ENCODE measurements around the gene TMEM225B. TPM values are rescaled to one million over a fixed set of nuclear protein-coding genes. Genes with fewer than 3 reads are reported as not detected.

Gene TMEM225B
- total RNA-seq, 1 donor: 0.72 TPM

- DNase-seq (ENCODE audit: insufficient read length, low spot score, missing footprints): no peak
- no peaks in the 10 kb centered on the region for H3K4me1 ChIP-seq (ENCODE audit: insufficient read depth, low read length)
- no peaks in the 10 kb centered on the region for H3K27me3 ChIP-seq (ENCODE audit: insufficient read depth, low read length)
- H4K20me1 ChIP-seq (ENCODE audit: insufficient read depth, low read length): no peaks in the 10 kb centered on the region
- H3K9me3 ChIP-seq (ENCODE audit: low read depth, low read length): no peaks in the 10 kb centered on the region
- no peak overlapping the region for H3K4me2 ChIP-seq (ENCODE audit: insufficient read depth, low read length)
- no peaks in the 10 kb centered on the region for H3K36me3 ChIP-seq (ENCODE audit: insufficient read depth, low read length)
- no peak overlapping the region for H3K4me3 ChIP-seq (ENCODE audit: insufficient read depth, low read length)
- no peaks in the 10 kb centered on the region for H3K79me2 ChIP-seq (ENCODE audit: insufficient read depth, low read length)
- TF ChIP-seq, protein P1, sequence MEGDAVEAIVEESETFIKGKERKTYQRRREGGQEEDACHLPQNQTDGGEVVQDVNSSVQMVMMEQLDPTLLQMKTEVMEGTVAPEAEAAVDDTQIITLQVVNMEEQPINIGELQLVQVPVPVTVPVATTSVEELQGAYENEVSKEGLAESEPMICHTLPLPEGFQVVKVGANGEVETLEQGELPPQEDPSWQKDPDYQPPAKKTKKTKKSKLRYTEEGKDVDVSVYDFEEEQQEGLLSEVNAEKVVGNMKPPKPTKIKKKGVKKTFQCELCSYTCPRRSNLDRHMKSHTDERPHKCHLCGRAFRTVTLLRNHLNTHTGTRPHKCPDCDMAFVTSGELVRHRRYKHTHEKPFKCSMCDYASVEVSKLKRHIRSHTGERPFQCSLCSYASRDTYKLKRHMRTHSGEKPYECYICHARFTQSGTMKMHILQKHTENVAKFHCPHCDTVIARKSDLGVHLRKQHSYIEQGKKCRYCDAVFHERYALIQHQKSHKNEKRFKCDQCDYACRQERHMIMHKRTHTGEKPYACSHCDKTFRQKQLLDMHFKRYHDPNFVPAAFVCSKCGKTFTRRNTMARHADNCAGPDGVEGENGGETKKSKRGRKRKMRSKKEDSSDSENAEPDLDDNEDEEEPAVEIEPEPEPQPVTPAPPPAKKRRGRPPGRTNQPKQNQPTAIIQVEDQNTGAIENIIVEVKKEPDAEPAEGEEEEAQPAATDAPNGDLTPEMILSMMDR (IDR thresholded peaks at IDR 0.05; ENCODE audit: extremely low read depth, low read depth, low read length): no peak
- no peak overlapping the region for H3K27ac ChIP-seq (ENCODE audit: low read depth, low read length)
- H2AFZ ChIP-seq (ENCODE audit: low read length): no peak overlapping the region
Measured at GRCh38 chr7:99596408-99596955, 1.6 kb upstream of the TMEM225B start.

GRCh38 chr7:99599836-99600235, 1.8 kb downstream of the TMEM225B start:
- Histone ChIP-seq H3K4me1 (ENCODE audit: insufficient read depth, low read length) (no peaks in the 10 kb centered on the region), H3K4me3 (ENCODE audit: insufficient read depth, low read length) (no peak overlapping the region), H3K4me2 (ENCODE audit: insufficient read depth, low read length) (no peak overlapping the region), H4K20me1 (ENCODE audit: insufficient read depth, low read length) (no peaks in the 10 kb centered on the region), H3K9me3 (ENCODE audit: low read depth, low read length) (no peaks in the 10 kb centered on the region), H3K36me3 (ENCODE audit: insufficient read depth, low read length) (no peaks in the 10 kb centered on the region), H2AFZ (ENCODE audit: low read length) (no peak overlapping the region), H3K79me2 (ENCODE audit: insufficient read depth, low read length) (no peaks in the 10 kb centered on the region), H3K27ac (ENCODE audit: low read depth, low read length) (no peak overlapping the region), H3K27me3 (ENCODE audit: insufficient read depth, low read length) (no peaks in the 10 kb centered on the region)
- TF ChIP-seq, protein P1 (IDR thresholded peaks at IDR 0.05; ENCODE audit: extremely low read depth, low read depth, low read length): no peak
- DNase-seq (ENCODE audit: insufficient read length, low spot score, missing footprints): no peak

DNA sequence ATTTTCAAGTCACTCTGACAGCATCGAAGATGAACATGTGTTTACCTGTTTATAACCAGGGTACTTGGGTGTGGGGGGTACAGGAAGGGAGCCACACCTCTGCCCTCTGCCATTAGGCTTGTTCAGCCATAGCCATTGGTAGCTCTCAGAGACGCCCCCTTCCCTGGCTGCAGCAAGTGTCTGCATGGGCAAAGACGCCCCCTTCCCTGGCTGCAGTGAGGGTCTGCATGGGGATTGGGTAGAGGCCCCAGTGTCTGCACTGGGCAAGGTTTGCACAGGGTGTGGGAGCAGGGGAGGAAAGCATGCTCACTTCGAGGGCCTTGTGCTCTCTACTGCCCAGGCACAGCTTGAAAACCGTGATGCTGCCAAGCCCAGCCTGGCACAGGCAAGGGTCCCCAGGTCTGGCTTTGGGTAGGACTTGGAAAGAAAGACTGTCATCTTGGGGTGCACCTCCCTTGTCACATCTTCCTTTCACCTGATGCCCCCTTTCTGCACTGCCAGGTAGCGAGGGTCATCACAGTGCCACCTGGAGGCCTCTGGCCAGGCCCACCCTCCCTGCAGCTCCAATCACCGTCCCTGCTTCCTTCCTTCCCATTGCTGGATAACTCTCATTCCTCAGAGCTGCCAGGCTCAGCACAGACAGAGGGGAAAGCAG, 3.7 kb downstream of the TMEM225B start:
- DNase-seq (ENCODE audit: insufficient read length, low spot score, missing footprints): no peak
- H3K36me3 ChIP-seq (ENCODE audit: insufficient read depth, low read length): no peaks in the 10 kb centered on the region
- H3K4me1 ChIP-seq (ENCODE audit: insufficient read depth, low read length): no peaks in the 10 kb centered on the region
- no peaks in the 10 kb centered on the region for H3K27me3 ChIP-seq (ENCODE audit: insufficient read depth, low read length)
- H3K4me3 ChIP-seq (ENCODE audit: insufficient read depth, low read length): no peak overlapping the region
- H3K79me2 ChIP-seq (ENCODE audit: insufficient read depth, low read length): no peaks in the 10 kb centered on the region
- no peaks in the 10 kb centered on the region for H3K9me3 ChIP-seq (ENCODE audit: low read depth, low read length)
- no peak overlapping the region for H2AFZ ChIP-seq (ENCODE audit: low read length)
- H3K27ac ChIP-seq (ENCODE audit: low read depth, low read length): no peak overlapping the region
- TF ChIP-seq, protein P1 (IDR thresholded peaks at IDR 0.05; ENCODE audit: extremely low read depth, low read depth, low read length): no peak
- no peaks in the 10 kb centered on the region for H4K20me1 ChIP-seq (ENCODE audit: insufficient read depth, low read length)
- no peak overlapping the region for H3K4me2 ChIP-seq (ENCODE audit: insufficient read depth, low read length)

DNA sequence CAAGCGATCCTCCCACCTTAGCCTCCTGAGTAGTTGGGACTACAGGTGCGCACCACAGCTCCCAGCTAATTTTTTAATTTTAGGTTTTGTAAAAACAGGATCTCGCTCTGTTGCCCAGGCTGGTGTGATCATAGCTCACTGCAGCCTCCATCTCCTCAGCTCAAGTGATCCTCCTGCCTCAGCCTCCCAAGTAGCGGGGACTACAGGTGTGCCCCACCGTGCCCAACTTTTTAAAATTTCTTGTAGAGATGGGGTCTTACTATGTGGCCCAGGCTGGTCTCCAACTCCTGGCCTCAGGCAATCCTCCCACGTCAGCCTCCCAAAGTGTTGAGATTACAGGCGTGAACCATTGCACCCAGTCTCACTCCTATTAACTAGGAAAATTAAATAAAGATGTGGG, 7.5 kb downstream of the TMEM225B start:
- Histone ChIP-seq H3K4me3 (ENCODE audit: insufficient read depth, low read length) (no peak overlapping the region), H4K20me1 (ENCODE audit: insufficient read depth, low read length) (no peaks in the 10 kb centered on the region), H3K9me3 (ENCODE audit: low read depth, low read length) (no peaks in the 10 kb centered on the region), H3K36me3 (ENCODE audit: insufficient read depth, low read length) (no peaks in the 10 kb centered on the region), H3K27me3 (ENCODE audit: insufficient read depth, low read length) (no peaks in the 10 kb centered on the region), H3K4me1 (ENCODE audit: insufficient read depth, low read length) (no peaks in the 10 kb centered on the region), H3K79me2 (ENCODE audit: insufficient read depth, low read length) (no peaks in the 10 kb centered on the region), H3K4me2 (ENCODE audit: insufficient read depth, low read length) (no peak overlapping the region), H3K27ac (ENCODE audit: low read depth, low read length) (no peak overlapping the region), H2AFZ (ENCODE audit: low read length) (no peak overlapping the region)
- DNase-seq (ENCODE audit: insufficient read length, low spot score, missing footprints): no peak
- TF ChIP-seq, protein P1 (IDR thresholded peaks at IDR 0.05; ENCODE audit: extremely low read depth, low read depth, low read length): no peak
